GM18907 (cell line): ENCODE measurements around the gene HOXC6.

Experiments
- ATAC-seq: cut with Tn5 transposase; IDR thresholded peaks from one replicate; pipeline ENCODE4 v1.9.1; 2021; ENCODE audit warnings: mild to moderate bottlenecking, moderate library complexity; ENCODE audit not compliant: unreplicated experiment

HOXC6 gene

DNA sequence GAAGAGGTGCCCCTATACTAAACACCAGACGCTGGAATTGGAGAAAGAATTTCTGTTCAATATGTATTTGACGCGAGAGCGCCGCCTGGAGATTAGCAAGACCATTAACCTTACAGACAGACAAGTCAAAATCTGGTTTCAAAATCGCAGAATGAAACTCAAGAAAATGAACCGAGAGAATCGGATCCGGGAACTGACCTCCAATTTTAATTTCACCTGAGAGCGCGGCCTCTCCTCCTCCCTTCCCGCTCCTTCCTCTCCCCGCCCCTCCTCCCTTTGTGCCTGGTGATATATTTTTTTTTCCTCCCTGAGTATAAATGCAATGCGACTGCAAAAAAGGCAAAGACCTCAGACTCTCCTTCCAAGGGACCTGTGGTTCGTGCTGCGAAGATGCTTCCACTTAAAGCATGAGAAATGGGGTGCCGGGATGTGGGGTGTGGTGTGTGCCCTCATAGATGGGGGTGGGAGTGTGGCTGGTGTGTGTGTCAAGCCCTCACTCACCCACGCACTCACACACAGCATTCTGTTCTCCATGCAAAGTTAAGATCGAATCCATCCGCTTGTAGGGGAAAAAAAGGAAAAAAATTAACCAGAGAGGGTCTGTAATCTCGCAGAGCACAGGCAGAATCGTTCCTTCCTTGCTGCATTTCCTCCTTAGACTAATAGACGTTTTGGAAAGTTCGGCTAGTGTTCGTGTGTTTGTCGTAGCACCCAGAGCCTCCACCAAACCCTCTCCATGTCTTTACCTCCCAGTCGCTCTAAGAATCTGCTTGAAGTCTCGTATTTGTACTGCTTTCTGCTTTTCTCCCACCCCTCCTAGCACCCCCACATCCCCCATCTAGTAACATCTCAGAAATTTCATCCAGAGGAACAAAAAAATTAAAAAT, 38.8 kb upstream of the HOXC6 start:
- ATAC-seq = no peak

DNA sequence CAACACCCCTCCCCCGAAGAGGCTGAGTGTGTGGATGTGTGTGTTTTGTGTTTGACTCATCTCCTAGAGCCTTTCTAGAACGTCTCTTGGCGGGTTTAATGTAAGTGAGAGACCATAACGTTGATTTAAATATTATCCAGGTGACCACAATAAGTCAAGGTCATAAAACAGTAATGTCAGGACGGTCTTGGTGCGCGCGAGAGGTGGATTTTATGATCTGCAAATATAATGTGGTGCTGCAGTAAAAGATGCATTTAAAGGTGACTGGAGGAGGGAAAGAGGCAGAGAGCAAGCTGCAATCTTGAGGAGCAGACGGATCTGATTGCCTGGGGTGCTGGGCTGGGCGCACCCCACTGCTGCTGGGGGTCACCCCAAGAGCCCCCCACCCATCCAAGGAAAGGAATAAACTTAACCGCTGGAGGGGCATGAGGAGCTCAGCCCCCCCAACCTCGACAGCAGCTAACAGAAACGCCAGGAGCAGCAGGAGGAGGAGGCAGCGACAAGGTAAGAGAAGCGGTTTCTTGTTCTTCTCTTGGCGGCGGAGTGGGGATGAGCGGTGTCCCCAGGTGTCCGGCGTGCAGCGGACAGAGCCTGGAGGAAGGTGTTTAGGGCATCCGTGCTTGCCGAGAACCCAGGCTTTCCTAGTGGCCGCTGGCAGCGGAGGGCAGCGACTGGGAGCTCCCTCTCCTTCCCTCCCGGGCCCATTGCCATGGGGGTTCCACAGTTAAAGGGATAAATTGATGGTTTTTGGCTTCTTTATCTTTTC, 37.7 kb upstream of the HOXC6 start:
- ATAC-seq = no peak

DNA sequence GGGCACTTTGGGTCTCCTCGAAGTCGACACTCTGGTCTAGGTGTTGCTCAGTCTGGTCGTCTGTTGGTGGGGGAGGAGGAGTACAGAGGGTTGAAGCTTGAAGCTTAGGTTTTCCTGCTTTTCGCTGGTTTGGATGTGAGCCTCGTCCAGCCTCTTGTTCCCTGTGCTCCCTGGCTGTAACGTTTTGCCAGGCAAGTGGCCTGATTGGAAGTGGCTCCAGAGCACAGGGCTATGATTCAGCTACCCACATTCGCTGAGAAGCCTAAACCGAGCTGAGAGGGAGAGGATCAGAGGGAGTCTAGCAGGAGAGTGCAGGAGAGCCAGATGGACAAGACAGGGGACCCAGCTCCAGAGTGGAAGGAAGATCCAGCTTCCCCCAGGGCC, 37.2 kb upstream of the HOXC6 start:
- ATAC-seq = no peak

DNA sequence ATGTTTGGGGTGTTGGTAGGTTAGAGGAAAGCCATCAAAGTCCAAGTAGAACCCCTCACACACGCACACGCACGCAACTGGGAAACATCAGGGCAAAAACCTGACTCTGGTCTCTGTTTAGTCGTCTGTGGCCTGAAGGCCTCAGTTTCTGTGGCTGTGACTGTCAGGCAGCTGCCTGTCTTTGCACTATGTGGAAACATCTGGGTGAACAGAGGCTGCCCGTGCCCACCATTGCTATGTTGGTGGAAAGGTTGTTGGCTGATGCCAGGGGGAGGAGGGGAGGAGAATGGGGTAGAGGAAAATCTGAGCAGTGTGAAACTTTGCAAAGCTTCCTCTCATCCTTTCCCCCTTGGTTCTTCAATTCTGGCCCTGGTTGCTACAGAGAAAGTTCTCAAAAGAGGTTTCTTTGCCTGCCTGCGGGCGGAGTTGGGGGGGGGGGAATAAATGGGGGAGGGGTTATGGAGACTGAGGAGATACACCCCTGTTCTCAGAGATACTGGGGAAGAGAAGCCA, 35.8 kb upstream of the HOXC6 start:
- ATAC-seq = no peak

GRCh38 chr12:53993162-53994008, 34.9 kb upstream of the HOXC6 start:
- no peak for ATAC-seq

- no peak for ATAC-seq
These were observed 34.3 kb upstream of the HOXC6 start for GRCh38 chr12:53994009-53994263.

GRCh38 chr12:53994264-53995001, 33.8 kb upstream of the HOXC6 start:
- no peak for ATAC-seq

GRCh38 chr12:53995002-53995377, 33.2 kb upstream of the HOXC6 start:
- ATAC-seq = no peak

GRCh38 chr12:53995378-53996239, 32.6 kb upstream of the HOXC6 start:
- ATAC-seq = no peak

- no peak for ATAC-seq
These were observed 31.7 kb upstream of the HOXC6 start for GRCh38 chr12:53996240-53997203.

- no peak for ATAC-seq
These were observed 30.8 kb upstream of the HOXC6 start for GRCh38 chr12:53997204-53998109.

GRCh38 chr12:53998110-53998899, 29.9 kb upstream of the HOXC6 start:
- ATAC-seq = no peak

DNA sequence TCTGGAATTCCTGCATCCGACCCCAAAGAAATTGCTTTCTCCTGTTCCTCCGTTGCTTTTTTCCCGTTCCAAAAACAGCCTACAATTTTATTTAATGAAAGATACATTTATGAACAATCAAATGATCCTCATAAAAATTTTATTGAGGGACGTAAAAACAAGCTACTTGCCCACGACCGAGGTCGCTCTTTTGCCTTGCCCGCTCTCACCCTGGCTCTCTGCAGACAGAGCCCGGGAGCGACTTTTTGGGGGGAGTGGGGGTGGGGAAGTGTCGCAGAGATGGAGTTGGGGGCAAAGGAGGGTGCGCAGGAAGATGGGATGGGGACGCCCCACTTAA, 29.4 kb upstream of the HOXC6 start:
- ATAC-seq = no peak

DNA sequence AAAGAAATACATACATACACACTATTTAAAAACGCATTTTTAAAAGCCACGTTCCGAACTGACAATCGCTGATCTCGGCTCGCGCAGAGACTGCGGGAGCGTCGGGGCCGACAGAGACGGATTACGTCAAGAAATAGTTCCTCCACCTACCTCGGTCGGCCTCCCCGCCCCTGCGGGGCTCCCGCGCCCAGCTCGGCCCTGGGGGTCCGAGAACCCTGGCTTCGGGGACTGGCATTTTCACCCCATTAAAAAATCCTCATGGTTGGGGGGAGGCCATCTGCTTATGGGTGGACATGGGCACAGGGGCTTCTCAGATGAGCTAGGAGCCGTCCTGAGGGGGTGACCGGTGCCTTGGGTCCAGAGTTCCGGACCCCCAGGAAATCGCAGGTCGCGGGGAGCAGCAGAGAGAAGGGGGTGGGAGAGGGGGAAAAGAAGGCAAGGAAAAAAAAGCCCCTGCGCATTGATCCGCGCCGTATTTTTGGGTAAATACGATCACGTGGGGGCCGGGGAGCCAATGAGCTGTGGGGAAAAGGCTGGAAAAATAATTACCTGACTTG, 28.6 kb upstream of the HOXC6 start:
- no peak for ATAC-seq

- no peak for ATAC-seq
These were observed 27.8 kb upstream of the HOXC6 start, which contains the start of gene HOXC9 for GRCh38 chr12:54000116-54001114. Gene HOXC9 (plus strand): TSS chr12:54000161. CDS start chr12:54000189, 28 bp downstream.
